Measurements from ENCODE around the gene PER1. TPM values are rescaled to one million over a fixed set of nuclear protein-coding genes. Genes with fewer than 3 reads are reported as not detected.

Gene PER1
- total RNA-seq, 4 donors from 2014 or later = 105 to 263 (median 164) TPM

- DNase-seq (no peak), ATAC-seq (no peak)
- Histone ChIP-seq H3K36me3 (no peaks in the 10 kb centered on the region), H3K27me3 (peaks cover 3 to 10% (median 6%) of the 10 kb centered on the region in 3 donors), H3K9me3 (no peaks in the 10 kb centered on the region), H3K4me1 (peaks cover 0 to 4% of the 10 kb centered on the region in 2 donors), H3K27ac (no peak overlapping the region), H3K4me3 (no peak overlapping the region)
- TF ChIP-seq CTCF (IDR thresholded peaks at IDR 0.05 in 4 of 5, conservative IDR thresholded peaks at IDR 0.05 in 1 of 5) (no peak), POLR2A (IDR thresholded peaks at IDR 0.05) (no peak)
- intact Hi-C loops (cut with DNase I; ENCODE audit: low total_unique reads) = no loop called here
- in situ Hi-C loops (cut with MboI; ENCODE audit: low sequenced_read_pairs in 4 of 4) = no loop called here
Observed at GRCh38 chr17:8104911-8105310, 47.3 kb downstream of the PER1 start.

DNA sequence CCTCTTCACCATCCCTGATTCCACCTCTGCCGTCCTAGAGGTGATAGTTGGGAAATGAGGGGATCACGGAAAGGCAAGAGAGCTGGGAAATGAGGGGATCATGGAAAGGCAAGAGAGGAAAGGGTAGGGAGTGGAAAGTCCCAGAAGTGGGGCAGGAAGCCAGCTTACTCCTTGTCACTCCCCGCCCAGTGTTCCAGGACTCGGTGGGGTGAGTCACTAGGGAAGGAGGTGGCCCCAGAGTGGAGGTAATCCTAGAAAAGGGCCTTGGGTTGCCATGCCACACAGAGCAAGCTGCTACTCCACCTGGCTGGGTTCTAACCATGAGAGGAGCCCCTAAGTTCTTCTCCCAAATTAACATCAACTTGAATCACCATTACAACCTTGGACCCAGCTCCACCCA lies 48.7 kb downstream of the PER1 start:
- ATAC-seq = no peak

DNA sequence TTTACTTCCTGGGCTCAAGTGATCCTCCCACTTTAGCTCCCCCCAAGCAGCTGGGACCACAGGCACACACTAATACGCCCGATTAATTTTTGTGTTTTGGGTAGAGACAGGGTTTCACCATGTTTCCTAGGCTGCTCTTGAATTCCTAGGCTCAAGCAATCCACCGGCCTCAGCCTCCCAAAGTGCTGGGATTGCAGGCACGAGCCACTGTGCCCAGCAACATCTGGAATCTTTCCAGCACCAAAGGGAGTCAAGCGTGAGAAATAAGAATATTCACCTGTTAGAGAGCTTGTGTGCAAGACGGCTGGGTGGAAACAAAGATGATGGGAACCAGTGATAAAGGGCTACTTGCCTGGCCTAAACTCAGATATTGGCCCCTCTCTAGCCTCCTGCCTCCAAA lies 50.5 kb downstream of the PER1 start:
- no peaks in the 10 kb centered on the region for H3K36me3 ChIP-seq
- in situ Hi-C loops (cut with MboI; ENCODE audit: low sequenced_read_pairs in 4 of 4) = no loop called here
- no peak for TF ChIP-seq CTCF (IDR thresholded peaks at IDR 0.05 in 4 of 5, conservative IDR thresholded peaks at IDR 0.05 in 1 of 5)
- TF ChIP-seq POLR2A (IDR thresholded peaks at IDR 0.05) = no peak
- no peak overlapping the region for H3K4me3 ChIP-seq
- DNase-seq = no peak
- no peak overlapping the region for H3K27ac ChIP-seq
- no peak for ATAC-seq
- H3K9me3 ChIP-seq = no peaks in the 10 kb centered on the region
- H3K27me3 ChIP-seq = peaks cover 0 to 5% (median under 1%) of the 10 kb centered on the region in 3 donors
- H3K4me1 ChIP-seq = no peaks in the 10 kb centered on the region
- intact Hi-C loops (cut with DNase I; ENCODE audit: low total_unique reads) = no loop called here

More for the DNA sequence above, 48.7 kb downstream of the PER1 start:
- no peak for TF ChIP-seq POLR2A (IDR thresholded peaks at IDR 0.05)
- TF ChIP-seq CTCF (IDR thresholded peaks at IDR 0.05 in 4 of 5, conservative IDR thresholded peaks at IDR 0.05 in 1 of 5) = no peak
- in situ Hi-C loops (cut with MboI; ENCODE audit: low sequenced_read_pairs in 4 of 4) = no loop called here
- no peaks in the 10 kb centered on the region for H3K27me3 ChIP-seq
- H3K27ac ChIP-seq = no peak overlapping the region
- H3K36me3 ChIP-seq = no peaks in the 10 kb centered on the region
- H3K4me1 ChIP-seq = no peaks in the 10 kb centered on the region
- no peaks in the 10 kb centered on the region for H3K9me3 ChIP-seq
- no peak for DNase-seq
- no peak overlapping the region for H3K4me3 ChIP-seq
- intact Hi-C loops (cut with DNase I; ENCODE audit: low total_unique reads) = no loop called here

DNA sequence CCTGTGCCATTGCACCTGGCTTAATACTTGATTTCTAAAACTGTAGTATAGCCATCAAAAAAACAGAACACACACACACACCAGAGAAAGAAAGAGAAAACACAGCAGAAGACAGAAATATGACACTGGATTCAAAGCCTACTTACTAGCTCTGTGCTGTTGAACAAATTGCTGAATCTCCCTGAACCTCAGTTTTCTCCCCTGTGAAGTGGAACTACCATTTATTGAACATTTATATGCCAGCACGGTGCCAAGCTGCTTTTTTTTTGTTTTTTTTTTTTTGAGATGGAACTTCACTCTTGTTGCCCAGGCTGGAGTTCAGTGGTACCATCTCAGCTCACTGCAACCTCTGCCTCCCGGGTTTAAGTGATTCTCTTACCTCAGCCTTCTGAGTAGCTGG lies 51.4 kb downstream of the PER1 start:
- intact Hi-C loops (cut with DNase I; ENCODE audit: low total_unique reads) (no loop called here), in situ Hi-C loops (cut with MboI; ENCODE audit: low sequenced_read_pairs in 4 of 4) (no loop called here)
- H3K4me1 ChIP-seq = no peaks in the 10 kb centered on the region
- TF ChIP-seq CTCF (IDR thresholded peaks at IDR 0.05 in 4 of 5, conservative IDR thresholded peaks at IDR 0.05 in 1 of 5) = no peak
- TF ChIP-seq POLR2A (IDR thresholded peaks at IDR 0.05) = no peak
- ATAC-seq = no peak
- DNase-seq = no peak
- no peaks in the 10 kb centered on the region for H3K9me3 ChIP-seq
- H3K4me3 ChIP-seq = no peak overlapping the region
- H3K27me3 ChIP-seq = peaks cover 6 to 14% (median 9%) of the 10 kb centered on the region in 3 donors
- H3K27ac ChIP-seq = no peak overlapping the region
- H3K36me3 ChIP-seq = no peaks in the 10 kb centered on the region

DNA sequence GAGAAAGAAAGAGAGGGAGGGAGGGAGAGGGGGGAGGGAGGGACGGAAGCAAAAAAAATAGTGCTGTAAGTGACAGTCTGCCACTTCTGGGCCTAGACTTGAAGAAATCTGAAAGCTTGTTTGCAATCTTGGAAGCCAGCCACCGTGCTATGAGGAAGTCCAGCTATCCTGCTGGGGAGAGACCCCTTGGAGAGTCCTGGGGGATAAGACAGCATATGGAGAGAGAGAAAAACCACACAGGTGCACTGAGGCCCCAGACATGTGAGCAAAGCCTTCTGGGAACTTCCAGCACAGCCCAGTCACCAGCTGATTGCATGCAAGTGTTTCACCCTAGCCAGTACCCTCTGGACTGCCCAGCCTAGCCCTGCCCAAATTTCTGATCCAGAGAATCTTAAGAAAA lies 52.1 kb downstream of the PER1 start:
- in situ Hi-C loops (cut with MboI; ENCODE audit: low sequenced_read_pairs in 4 of 4) = no loop called here
- peaks cover 12 to 15% (median 14%) of the 10 kb centered on the region in 3 donors for H3K27me3 ChIP-seq
- no peaks in the 10 kb centered on the region for H3K9me3 ChIP-seq
- H3K36me3 ChIP-seq = no peaks in the 10 kb centered on the region
- intact Hi-C loops (cut with DNase I; ENCODE audit: low total_unique reads) = no loop called here
- DNase-seq = no peak
- no peaks in the 10 kb centered on the region for H3K4me1 ChIP-seq
- ATAC-seq = no peak
- H3K4me3 ChIP-seq = no peak overlapping the region
- no peak overlapping the region for H3K27ac ChIP-seq
- TF ChIP-seq CTCF (IDR thresholded peaks at IDR 0.05 in 4 of 5, conservative IDR thresholded peaks at IDR 0.05 in 1 of 5) = no peak
- TF ChIP-seq POLR2A (IDR thresholded peaks at IDR 0.05) = no peak

Measured in gastrocnemius medialis (tissue), 4 donors.